Body of pancreas (tissue), 4 donors: ENCODE data around the gene PHOX2B. TPM values are rescaled to one million over a fixed set of nuclear protein-coding genes. Genes with fewer than 3 reads are reported as not detected.

ENCODE experiments used
- ATAC-seq: fragments of 150-250 bp; one replicate; pipeline ENCODE4 v1.9.1; 2016
- DNase-seq, 4 donors: peaks; one replicate each; pipeline ENCODE4 v3.0.0-alpha.2; 2019
- H3K27ac ChIP-seq, 4 donors: fragments of 200-600 bp; sonication (generic); 1 replicate in 3 of 4; 2 replicates in 1 of 4; pipeline versions ENCODE4 v1.5.1 to v1.6.1; 2016 to 2019; ENCODE audit warnings: mild to moderate bottlenecking in 1 of 4, mixed read lengths in 1 of 4, moderate library complexity in 1 of 4
- H3K27me3 ChIP-seq, 2 donors: fragments of 200-600 bp; sonication (generic); one replicate each; pipeline ENCODE4 v1.6.0; 2016; ENCODE audit warnings: mild to moderate bottlenecking in 1 of 2
- H3K36me3 ChIP-seq, 2 donors: fragments of 200-600 bp; sonication (generic); replicated peaks in 1 of 2; 2 replicates each; pipeline ENCODE4 v1.5.1; 2016; ENCODE audit warnings: low read depth in 2 of 2; ENCODE audit not compliant: insufficient read depth in 1 of 2
- H3K4me1 ChIP-seq: fragments of 200-600 bp; sonication (generic); one replicate; pipeline ENCODE4 v1.6.0; 2016
- H3K4me3 ChIP-seq, 2 donors: fragments of 200-600 bp; sonication (generic); 1 replicate in 1 of 2; 2 replicates in 1 of 2; pipeline ENCODE4 v1.5.1; 2016 to 2019
- H3K9me3 ChIP-seq, 3 donors: fragments of 200-600 bp; sonication (generic); 1 replicate in 2 of 3; 2 replicates in 1 of 3; pipeline ENCODE4 v1.5.1; 2016
- CTCF ChIP-seq, 7 experiments: fragments of 450-650 bp in 4 of 7; fragments of 200-600 bp in 3 of 7; sonication (generic) in 3 of 7; IDR thresholded peaks; one replicate each; pipeline ENCODE4 v1.5.1; 2016 to 2019; ENCODE audit warnings: antibody characterized with exemption in 7 of 7
- POLR2A ChIP-seq, 3 donors: fragments of 450-650 bp; IDR thresholded peaks; one replicate each; pipeline ENCODE4 v1.6.1; 2016; ENCODE audit warnings: antibody characterized with exemption in 3 of 3, mild to moderate bottlenecking in 2 of 3
- WGBS, 2 donors: methylation state at CpG; one replicate each; pipeline ENCODE4 v1.1.5; 2017; 5-methylcytosine and 5-hydroxymethylcytosine counted together
- intact Hi-C: fragments of 100-400 bp; cut with DNase I; formaldehyde crosslinking; loops from one replicate; pipeline ENCODE4 v1.15.1; 2023
- total RNA-seq, 2 donors: library from RNA; depleted of rRNA; stranded (reverse); fragments of >200 nt; gene quantifications; one replicate each; pipeline ENCODE4 v1.1.0, GENCODE V29; 2016

The PHOX2B gene
- total RNA-seq, 2 donors from 2014 or later = not detected

DNA sequence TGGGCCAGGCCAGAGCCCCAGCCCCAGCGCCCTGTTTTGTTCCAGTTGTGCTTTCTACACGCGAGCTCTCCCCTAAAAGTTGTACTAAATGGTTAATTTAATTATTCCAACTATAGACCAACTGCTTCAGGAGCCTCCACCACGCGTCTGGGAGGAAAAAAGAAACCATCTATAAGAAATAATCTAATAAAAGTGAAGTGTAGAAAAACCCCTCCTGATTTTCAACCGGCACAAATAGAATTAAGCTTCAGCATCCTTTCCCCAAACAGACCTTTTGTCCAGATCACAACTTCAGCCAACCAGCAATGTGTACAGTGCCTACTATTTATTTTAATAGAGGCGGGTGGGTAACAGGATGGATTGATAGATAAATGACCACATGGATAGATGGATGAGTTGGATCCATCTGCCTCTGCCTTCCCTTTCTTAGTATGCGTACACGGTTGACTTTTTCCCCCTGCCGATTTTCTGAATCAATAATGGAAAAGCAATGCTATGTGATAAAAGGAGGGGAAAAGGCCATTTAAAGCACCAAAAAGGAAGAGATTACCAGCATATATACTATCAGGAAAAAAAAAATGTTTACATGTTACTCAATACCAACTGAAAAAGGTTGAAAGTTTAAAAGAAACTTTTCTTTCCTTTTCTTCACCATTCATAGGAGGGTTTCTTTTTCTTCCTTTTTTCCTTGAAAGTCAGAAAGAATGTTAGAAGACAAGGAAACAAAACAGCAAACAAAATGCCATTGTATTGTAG lies 3.7 kb upstream of the PHOX2B start:
- Histone ChIP-seq H3K4me1 (peaks cover 10% of the 10 kb centered on the region), H3K4me3 (no peak overlapping the region), H3K36me3 (no peaks in the 10 kb centered on the region), H3K9me3 (no peaks in the 10 kb centered on the region), H3K27me3 (peaks cover 0 to 17% of the 10 kb centered on the region in 2 donors), H3K27ac (no peak overlapping the region)
- WGBS, 2 donors = 11 to 19% methylated on average over 10 of the region's 10 CpGs
- no peak for ATAC-seq
- intact Hi-C loops = no loop called here
- no peak for DNase-seq
- TF ChIP-seq CTCF (IDR thresholded peaks at IDR 0.05) (no peak), POLR2A (IDR thresholded peaks at IDR 0.05) (no peak)

- ATAC-seq = no peak
- DNase-seq = no peak
- no peaks in the 10 kb centered on the region for H3K9me3 ChIP-seq
- H3K4me3 ChIP-seq = no peak overlapping the region
- peaks cover 17% of the 10 kb centered on the region for H3K4me1 ChIP-seq
- intact Hi-C loops = no loop called here
- H3K27ac ChIP-seq = no peak overlapping the region
- no peaks in the 10 kb centered on the region for H3K36me3 ChIP-seq
- TF ChIP-seq POLR2A (IDR thresholded peaks at IDR 0.05) (no peak), CTCF (IDR thresholded peaks at IDR 0.05) (no peak)
- peaks cover 0 to 24% of the 10 kb centered on the region in 2 donors for H3K27me3 ChIP-seq
- whole genome bisulfite sequencing, 2 donors = 3 to 12% methylated on average over 22 to 34 of the region's 34 CpGs
Observed at GRCh38 chr4:41751449-41752061, 3.0 kb upstream of the PHOX2B start.

DNA sequence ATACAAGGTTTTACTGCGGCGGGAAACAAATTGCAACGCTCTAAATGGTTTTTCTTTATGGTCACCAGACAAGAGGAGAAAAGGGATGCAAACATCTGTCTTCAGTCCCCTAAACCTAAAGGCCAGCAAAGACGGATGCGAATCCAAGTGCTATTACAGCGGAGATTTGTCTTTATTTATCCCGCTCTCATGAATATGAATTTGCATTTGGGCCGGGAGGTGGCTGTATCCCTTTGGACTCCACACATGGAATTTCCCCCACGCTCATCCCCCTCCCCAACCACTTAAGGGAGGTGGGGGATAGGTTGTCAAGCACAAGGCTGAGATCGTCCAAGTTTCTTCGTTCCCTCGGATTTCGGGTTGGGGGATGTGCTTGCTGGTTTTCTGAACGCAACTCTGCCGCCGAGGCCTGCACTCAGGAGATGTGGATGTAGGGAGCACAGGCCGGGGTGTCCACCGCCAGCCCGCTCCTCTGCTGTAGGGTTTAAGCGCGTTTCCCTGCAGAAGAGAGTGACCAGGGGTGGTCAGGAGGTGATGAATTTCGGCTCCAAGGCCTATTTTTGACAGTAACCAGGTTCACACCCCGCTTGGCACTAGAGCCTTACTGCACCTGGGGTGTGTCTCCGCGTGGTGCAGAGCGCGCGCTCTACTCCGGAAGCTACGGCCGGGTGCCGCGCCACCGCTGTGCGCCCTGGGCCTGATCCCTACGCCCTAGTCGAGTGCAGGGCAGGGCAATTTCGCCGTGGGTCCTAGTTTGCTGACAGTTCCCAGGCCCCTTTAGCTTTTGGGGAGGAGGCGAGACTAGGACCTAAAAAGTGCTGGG lies 2.3 kb upstream of the PHOX2B start:
- H3K4me1 ChIP-seq = peaks cover 22% of the 10 kb centered on the region
- H3K36me3 ChIP-seq = no peaks in the 10 kb centered on the region
- ATAC-seq (no peak), DNase-seq (no peak)
- TF ChIP-seq CTCF (IDR thresholded peaks at IDR 0.05) = no peak
- H3K27me3 ChIP-seq = peaks cover 0 to 29% of the 10 kb centered on the region in 2 donors
- intact Hi-C loops = no loop called here
- no peaks in the 10 kb centered on the region for H3K9me3 ChIP-seq
- WGBS, 2 donors = 7% methylated on average over 23 to 40 of the region's 40 CpGs
- H3K4me3 ChIP-seq = no peak overlapping the region
- no peak overlapping the region for H3K27ac ChIP-seq

GRCh38 chr4:41750121-41750625 lies 1.6 kb upstream of the PHOX2B start:
- Histone ChIP-seq H3K27ac (no peak overlapping the region), H3K4me3 (no peak overlapping the region), H3K36me3 (no peaks in the 10 kb centered on the region), H3K27me3 (peaks cover 0 to 34% of the 10 kb centered on the region in 2 donors), H3K9me3 (no peaks in the 10 kb centered on the region), H3K4me1 (peaks cover 22% of the 10 kb centered on the region)
- TF ChIP-seq CTCF (IDR thresholded peaks at IDR 0.05) = no peak
- no peak for TF ChIP-seq POLR2A (IDR thresholded peaks at IDR 0.05)
- ATAC-seq (no peak), DNase-seq (no peak)
- 3 to 6% methylated on average over 20 of the region's 20 CpGs for WGBS, 2 donors
- intact Hi-C loops = no loop called here
